Esophagus muscularis mucosa (tissue), 4 donors: ENCODE data around the gene MRPL54. TPM values are rescaled to one million over a fixed set of nuclear protein-coding genes. Genes with fewer than 3 reads are reported as not detected.

Experiments
- DNase-seq: peaks from one replicate; pipeline ENCODE4 v3.0.0-alpha.2; 2017; ENCODE audit errors: extremely low spot score
- H3K27ac ChIP-seq, 4 donors: fragments of 200-600 bp; sonication (generic); replicated peaks in 1 of 4; 1 replicate in 3 of 4; 2 replicates in 1 of 4; pipeline ENCODE4 v1.5.1; 2016 to 2019; ENCODE audit warnings: mild to moderate bottlenecking in 1 of 4
- H3K27me3 ChIP-seq, 4 donors: fragments of 200-600 bp; sonication (generic); one replicate each; pipeline versions ENCODE4 v1.5.1 to v1.6.0; 2016 to 2019
- H3K36me3 ChIP-seq, 4 donors: fragments of 200-600 bp; sonication (generic); one replicate each; pipeline ENCODE4 v1.5.1; 2016 to 2019
- H3K4me1 ChIP-seq, 4 donors: fragments of 200-600 bp; sonication (generic); one replicate each; pipeline ENCODE4 v1.5.1; 2016 to 2019
- H3K4me3 ChIP-seq, 4 donors: fragments of 200-600 bp; sonication (generic); 1 replicate in 2 of 4; 2 replicates in 2 of 4; pipeline ENCODE4 v1.5.1; 2016 to 2019; ENCODE audit warnings: mild to moderate bottlenecking in 4 of 4, moderate library complexity in 1 of 4
- H3K9me3 ChIP-seq, 4 donors: fragments of 200-600 bp; sonication (generic); 1 replicate in 3 of 4; 2 replicates in 1 of 4; pipeline ENCODE4 v1.5.1; 2016 to 2019
- CTCF ChIP-seq, 3 experiments: fragments of 200-600 bp in 2 of 3; fragments of 450-650 bp in 1 of 3; sonication (generic) in 2 of 3; IDR thresholded peaks; one replicate each; pipeline ENCODE4 v1.5.1; 2017 to 2019; ENCODE audit warnings: antibody characterized with exemption in 3 of 3, mild to moderate bottlenecking in 2 of 3, moderate library complexity in 1 of 3
- EP300 ChIP-seq: sonication (generic); formaldehyde crosslinking; IDR thresholded peaks from one replicate; pipeline ENCODE4 v1.6.1; 2017; ENCODE audit warnings: antibody characterized with exemption
- POLR2A ChIP-seq: fragments of 450-650 bp; IDR thresholded peaks from one replicate; pipeline ENCODE4 v1.6.1; 2017; ENCODE audit warnings: antibody characterized with exemption, moderate library complexity, mild to moderate bottlenecking, low read depth
- POLR2AphosphoS5 ChIP-seq, 2 donors: sonication (generic); formaldehyde crosslinking; IDR thresholded peaks; one replicate each; pipeline ENCODE4 v1.6.1; 2017; ENCODE audit warnings: antibody characterized with exemption in 2 of 2
- WGBS: methylation state at CpG from one replicate; pipeline ENCODE4 v1.1.5; 2018; 5-methylcytosine and 5-hydroxymethylcytosine counted together
- intact Hi-C: fragments of 100-400 bp; cut with DNase I; formaldehyde crosslinking; loops from one replicate; pipeline ENCODE4 v1.15.1; 2023
- total RNA-seq, 4 donors: library from RNA; depleted of rRNA; stranded (reverse); fragments of >200 nt; gene quantifications; one replicate each; pipeline versions ENCODE4 v1.1.0 to v1.2.1, GENCODE V29; 2016

MRPL54 gene
- total RNA-seq, 4 donors from 2014 or later, result 45.2 to 84.3 (median 77.4) TPM

- no peak for TF ChIP-seq POLR2A
- TF ChIP-seq EP300, result no peak
- no peak for TF ChIP-seq CTCF (IDR thresholded peaks at IDR 0.05)
- TF ChIP-seq POLR2AphosphoS5 (IDR thresholded peaks at IDR 0.05), result no peak
- no peaks in the 10 kb centered on the region for H3K36me3 ChIP-seq
- DNase-seq, result no peak
- peaks cover 10 to 27% (median 23%) of the 10 kb centered on the region in 4 donors for H3K9me3 ChIP-seq
- intact Hi-C loops, result no loop called here
- no peak overlapping the region for H3K27ac ChIP-seq
- H3K4me3 ChIP-seq, result no peak overlapping the region
- 92% methylated on average over 11 of the region's 37 CpGs for WGBS
- H3K4me1 ChIP-seq, result no peaks in the 10 kb centered on the region
- peaks cover 0 to 37% (median 0%) of the 10 kb centered on the region in 4 donors for H3K27me3 ChIP-seq
Observed at GRCh38 chr19:3778104-3778867, 15.8 kb downstream of the MRPL54 start.

- DNase-seq, result no peak
- TF ChIP-seq CTCF (IDR thresholded peaks at IDR 0.05) (no peak), EP300 (no peak), POLR2AphosphoS5 (IDR thresholded peaks at IDR 0.05) (no peak), POLR2A (no peak)
- intact Hi-C loops, result no loop called here
- no peak overlapping the region for H3K4me3 ChIP-seq
- H3K9me3 ChIP-seq, result peaks cover 10 to 27% (median 23%) of the 10 kb centered on the region in 4 donors
- 75% methylated on average over 18 of the region's 44 CpGs for WGBS
- no peaks in the 10 kb centered on the region for H3K4me1 ChIP-seq
- H3K36me3 ChIP-seq, result no peaks in the 10 kb centered on the region
- H3K27ac ChIP-seq, result no peak overlapping the region
- peaks cover 0 to 45% (median 3%) of the 10 kb centered on the region in 4 donors for H3K27me3 ChIP-seq
Observed at GRCh38 chr19:3778899-3779723, 16.6 kb downstream of the MRPL54 start.

- whole genome bisulfite sequencing, result 86% methylated on average over 9 of the region's 9 CpGs
- intact Hi-C loops, result no loop called here
- Histone ChIP-seq H3K27ac (no peak overlapping the region), H3K9me3 (peaks cover 10 to 27% (median 23%) of the 10 kb centered on the region in 4 donors), H3K36me3 (no peaks in the 10 kb centered on the region), H3K4me1 (peaks cover 3 to 11% (median 6%) of the 10 kb centered on the region in 4 donors), H3K27me3 (peaks cover 0 to 63% (median 12%) of the 10 kb centered on the region in 4 donors), H3K4me3 (no peak overlapping the region)
- DNase-seq, result no peak
- no peak for TF ChIP-seq CTCF (IDR thresholded peaks at IDR 0.05)
- no peak for TF ChIP-seq POLR2AphosphoS5 (IDR thresholded peaks at IDR 0.05)
- no peak for TF ChIP-seq EP300
- no peak for TF ChIP-seq POLR2A
Observed at GRCh38 chr19:3780786-3781304, 18.4 kb downstream of the MRPL54 start.

GRCh38 chr19:3781603-3782002 is 19.1 kb downstream of the MRPL54 start:
- no peak overlapping the region for H3K27ac ChIP-seq
- no peak overlapping the region for H3K4me3 ChIP-seq
- H3K27me3 ChIP-seq, result peaks cover 0 to 70% (median 14%) of the 10 kb centered on the region in 4 donors
- 100% methylated on average over 2 of the region's 2 CpGs for WGBS
- DNase-seq, result no peak
- peaks cover 10 to 27% (median 23%) of the 10 kb centered on the region in 4 donors for H3K9me3 ChIP-seq
- H3K36me3 ChIP-seq, result no peaks in the 10 kb centered on the region
- TF ChIP-seq POLR2A (no peak), POLR2AphosphoS5 (IDR thresholded peaks at IDR 0.05) (no peak), CTCF (IDR thresholded peaks at IDR 0.05) (no peak), EP300 (no peak)
- peaks cover 5 to 14% (median 9%) of the 10 kb centered on the region in 4 donors for H3K4me1 ChIP-seq
- intact Hi-C loops, result no loop called here
